HG03469 (cell line): ENCODE measurements around the gene KIFBP.
"Not testable (repeated sequence)": the region's sequence is repeated elsewhere in the genome, so short reads cannot be mapped to it uniquely, and the experiment has no call there.

ENCODE experiments used
- ATAC-seq: cut with Tn5 transposase; IDR thresholded peaks from one replicate; pipeline ENCODE4 v1.9.1; 2021; ENCODE audit warnings: mild to moderate bottlenecking, moderate library complexity, moderate number of reproducible peaks; ENCODE audit not compliant: unreplicated experiment

Gene KIFBP, protein sequence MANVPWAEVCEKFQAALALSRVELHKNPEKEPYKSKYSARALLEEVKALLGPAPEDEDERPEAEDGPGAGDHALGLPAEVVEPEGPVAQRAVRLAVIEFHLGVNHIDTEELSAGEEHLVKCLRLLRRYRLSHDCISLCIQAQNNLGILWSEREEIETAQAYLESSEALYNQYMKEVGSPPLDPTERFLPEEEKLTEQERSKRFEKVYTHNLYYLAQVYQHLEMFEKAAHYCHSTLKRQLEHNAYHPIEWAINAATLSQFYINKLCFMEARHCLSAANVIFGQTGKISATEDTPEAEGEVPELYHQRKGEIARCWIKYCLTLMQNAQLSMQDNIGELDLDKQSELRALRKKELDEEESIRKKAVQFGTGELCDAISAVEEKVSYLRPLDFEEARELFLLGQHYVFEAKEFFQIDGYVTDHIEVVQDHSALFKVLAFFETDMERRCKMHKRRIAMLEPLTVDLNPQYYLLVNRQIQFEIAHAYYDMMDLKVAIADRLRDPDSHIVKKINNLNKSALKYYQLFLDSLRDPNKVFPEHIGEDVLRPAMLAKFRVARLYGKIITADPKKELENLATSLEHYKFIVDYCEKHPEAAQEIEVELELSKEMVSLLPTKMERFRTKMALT

DNA sequence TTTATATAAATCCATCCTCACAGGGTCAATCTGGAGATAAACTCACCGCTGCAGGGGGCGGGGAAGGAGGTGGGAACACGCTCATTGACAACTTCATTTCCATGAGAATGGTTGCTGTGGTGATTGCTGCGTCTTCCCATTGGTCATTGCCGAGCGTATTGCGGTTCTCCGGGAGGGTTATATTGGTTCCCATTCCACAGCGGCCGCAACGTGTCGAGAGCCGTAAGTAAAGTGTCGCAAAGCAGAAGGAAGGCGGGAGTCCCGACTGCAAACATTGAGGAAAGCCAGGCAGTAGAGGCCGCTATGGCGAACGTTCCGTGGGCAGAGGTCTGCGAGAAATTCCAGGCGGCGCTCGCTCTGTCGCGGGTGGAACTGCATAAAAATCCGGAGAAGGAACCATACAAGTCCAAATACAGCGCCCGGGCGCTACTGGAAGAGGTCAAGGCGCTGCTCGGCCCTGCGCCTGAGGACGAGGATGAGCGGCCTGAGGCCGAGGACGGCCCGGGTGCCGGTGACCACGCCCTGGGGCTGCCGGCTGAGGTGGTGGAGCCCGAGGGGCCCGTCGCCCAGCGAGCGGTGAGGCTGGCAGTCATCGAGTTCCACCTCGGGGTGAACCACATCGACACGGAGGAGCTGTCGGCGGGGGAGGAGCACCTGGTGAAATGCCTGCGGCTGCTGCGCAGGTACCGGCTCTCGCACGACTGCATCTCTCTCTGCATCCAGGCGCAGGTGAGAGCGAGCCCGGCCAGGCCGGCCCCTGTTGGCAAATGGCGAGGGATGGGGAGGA is at the start of gene KIFBP:
Gene KIFBP, plus strand, starts transcription at position 274 of the 787 bp plus-strand sequence. Its CDS starts 30 bp downstream, at position 304.
- ATAC-seq: peak; percentile 52

DNA sequence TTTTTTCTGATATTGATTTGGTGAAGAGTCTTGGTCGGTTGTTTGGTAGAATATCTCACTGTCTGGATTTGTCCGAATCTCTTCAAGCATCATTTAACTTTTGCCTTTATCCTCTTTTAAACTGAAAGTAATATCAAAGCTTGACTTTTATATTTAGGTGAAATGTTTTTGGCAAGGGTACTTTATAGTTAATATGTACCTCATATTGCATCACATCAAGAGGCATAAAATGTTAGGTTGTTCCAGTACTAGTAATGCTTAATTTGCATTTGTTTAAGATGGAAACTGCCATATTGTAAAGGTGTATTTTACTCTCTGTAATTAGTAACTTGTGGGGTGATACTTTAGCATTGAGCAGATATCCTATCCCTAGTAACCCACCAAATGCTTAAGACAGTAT is 49.7 kb upstream of the KIFBP start:
- ATAC-seq: no peak

DNA sequence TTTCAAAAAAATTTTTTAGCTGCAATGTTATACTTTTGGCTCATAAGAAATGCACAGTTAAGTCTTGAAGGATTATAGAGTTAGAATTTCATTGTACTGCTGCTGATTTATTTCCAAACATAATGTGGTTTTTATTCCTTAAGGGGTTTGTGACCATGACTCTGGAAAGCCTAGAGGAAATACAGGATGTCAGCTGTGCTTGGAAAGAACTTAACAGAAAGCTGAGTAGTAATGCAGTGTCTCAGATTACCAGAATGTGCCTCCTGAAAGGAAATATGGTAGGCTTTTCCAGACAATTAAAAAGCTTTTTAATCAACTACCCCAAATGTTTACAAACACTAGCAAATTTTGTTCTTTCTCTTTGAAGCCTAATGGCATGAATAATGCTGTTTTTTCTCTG is 47.7 kb upstream of the KIFBP start:
- ATAC-seq: not testable (repeated sequence)

DNA sequence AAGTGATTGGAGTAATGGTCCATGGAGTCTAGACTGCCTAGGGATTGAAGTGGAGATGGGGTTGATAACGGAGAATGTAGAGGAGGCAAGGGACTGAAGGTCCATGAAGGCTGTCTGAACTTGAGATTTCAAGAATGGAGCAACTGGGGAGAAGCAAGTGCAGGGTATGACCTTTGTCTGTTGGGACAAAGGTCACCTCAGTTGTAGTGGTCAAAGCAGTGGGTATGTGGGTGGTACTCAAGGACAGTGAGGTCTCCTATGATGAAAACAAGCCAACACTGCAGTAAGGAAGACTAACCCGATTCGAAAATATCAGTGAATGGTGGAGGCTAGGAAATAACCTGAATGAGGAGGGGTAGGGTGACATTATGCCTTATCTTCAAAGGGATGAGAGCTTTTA is 38.0 kb upstream of the KIFBP start:
- no peak for ATAC-seq

DNA sequence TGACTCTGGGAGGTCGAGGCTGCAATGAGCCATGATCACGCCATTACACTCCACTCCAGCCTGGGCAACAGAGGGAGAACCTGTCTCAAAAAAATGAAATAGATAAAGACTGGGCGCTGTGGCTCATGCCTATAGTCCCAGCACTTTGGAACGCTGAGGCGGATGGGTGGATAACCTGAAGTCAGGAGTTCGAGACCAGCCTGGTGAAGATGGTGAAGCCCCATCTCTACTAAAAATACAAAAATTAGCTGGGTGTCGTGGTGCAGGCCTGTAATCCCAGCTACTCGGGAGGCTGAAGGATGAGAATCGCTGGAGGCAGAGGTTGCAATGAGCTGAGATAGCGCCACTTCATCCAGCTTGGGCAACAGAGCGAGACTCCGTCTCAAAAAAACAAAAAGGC is 33.7 kb upstream of the KIFBP start:
- ATAC-seq: no peak

DNA sequence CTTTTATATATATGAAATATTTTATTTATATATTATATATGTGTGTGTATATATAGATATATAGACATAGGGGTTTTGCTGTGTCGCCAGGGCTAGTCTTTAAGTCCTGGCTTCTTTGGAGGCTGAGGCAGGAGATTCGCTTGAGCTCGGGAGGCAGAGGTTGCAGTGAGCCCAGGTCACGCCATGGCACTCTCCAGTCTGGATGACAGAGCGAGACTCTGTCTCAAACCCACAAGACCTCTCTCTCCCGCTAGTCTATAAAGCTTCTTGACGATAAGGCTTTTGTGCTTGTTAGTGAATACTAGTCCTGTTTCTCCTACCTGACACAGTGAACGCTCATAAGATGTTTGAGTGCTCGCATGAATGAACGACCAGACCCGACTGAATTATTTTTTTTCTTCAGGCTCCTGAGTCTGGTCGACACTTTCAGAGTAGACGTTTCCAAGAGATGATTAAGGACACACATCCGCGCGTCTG is 33.2 kb upstream of the KIFBP start:
- peak; percentile 18 for ATAC-seq

DNA sequence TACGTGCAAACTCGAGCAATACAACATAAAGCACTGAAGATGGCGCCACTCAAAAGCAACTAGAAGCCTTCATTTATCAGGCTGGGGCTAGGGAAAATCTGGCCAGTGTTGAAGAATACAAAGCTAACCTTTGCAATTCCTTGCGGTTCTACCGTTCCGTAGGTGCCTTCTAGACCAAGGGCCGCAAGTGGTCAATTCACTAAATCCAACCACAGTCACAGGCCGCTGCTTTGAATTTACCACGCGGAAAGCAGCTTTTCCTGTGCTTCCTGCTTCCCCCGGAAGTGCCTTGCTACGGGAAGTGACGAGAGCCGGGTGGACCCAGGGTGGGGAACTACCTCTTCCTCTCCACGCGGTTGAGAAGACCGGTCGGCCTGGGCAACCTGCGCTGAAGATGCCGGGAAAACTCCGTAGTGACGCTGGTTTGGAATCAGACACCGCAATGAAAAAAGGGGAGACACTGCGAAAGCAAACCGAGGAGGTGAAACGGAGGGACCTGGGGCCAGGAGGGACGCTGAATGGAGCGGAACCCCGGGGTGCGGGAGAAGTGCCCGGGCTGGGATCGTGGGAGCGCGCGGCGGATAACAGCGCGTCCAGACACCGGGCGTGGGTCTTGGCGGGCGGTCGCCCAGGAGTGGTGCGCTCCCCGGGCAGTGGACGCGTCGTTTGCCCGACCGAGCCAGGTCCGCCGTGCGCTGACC is 32.6 kb upstream of the KIFBP start, which contains the start of gene DDX21:
Gene DDX21, plus strand, starts transcription at position 339 of the 701 bp plus-strand sequence. Its CDS starts 56 bp downstream, at position 395.
- ATAC-seq: peak; percentile 55

DNA sequence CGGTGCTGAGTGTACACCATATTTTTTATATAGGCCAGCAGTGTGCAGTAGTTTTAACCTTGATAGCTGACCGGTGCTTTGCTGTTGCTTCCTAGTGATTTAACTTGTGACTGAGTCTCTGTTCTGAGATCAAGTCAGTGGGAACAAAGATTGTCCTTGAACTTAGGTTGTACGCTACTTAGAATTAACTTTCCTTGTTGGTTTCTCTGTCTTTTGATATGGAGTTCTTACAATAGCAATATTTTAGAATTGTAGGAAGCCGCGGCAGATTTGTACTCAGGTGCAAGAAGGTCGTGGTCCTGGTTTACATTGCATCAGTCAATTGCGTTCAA is 31.4 kb upstream of the KIFBP start:
- ATAC-seq: no peak

DNA sequence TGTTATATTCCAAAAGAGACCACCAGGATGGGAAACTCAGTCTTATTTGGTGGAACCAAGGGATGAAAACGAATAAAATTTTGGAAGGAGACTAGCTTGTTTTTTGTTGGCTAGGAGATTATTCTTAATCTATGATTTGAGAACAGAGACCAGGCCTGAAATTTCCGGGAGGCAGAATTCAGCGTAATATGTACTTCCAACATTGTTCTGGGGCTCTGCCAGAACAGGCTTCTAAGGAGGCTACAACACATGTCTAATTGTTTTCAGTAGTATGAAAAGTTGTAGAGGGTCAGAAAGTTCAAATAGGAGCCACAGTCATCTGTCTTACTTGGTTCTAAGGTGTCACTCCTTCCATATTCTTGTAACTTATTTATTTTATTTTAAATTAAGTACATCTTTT is 30.9 kb upstream of the KIFBP start:
- no peak for ATAC-seq

DNA sequence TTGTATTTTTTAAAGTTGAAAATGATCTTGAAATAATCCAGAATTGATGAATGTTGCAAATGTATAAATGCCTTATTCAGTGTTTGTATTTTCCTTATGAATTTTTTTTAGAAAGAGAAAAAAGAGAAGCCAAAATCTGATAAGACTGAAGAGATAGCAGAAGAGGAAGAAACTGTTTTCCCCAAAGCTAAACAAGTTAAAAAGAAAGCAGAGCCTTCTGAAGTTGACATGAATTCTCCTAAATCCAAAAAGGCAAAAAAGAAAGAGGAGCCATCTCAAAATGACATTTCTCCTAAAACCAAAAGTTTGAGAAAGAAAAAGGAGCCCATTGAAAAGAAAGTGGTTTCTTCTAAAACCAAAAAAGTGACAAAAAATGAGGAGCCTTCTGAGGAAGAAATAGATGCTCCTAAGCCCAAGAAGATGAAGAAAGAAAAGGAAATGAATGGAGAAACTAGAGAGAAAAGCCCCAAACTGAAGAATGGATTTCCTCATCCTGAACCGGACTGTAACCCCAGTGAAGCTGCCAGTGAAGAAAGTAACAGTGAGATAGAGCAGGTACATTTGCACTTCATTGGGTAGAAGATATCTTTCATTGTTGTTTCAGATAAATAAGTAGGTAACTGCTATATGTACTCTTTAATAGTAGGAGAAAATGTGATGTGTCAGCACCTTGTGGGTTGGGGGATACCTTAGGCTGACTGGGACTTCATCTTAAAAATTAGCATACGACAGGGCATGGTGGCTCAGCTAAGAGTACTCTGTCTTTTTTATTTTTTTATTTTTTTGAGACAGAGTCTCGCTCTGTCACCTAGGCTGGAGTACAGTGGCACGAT is 28.7 kb upstream of the KIFBP start:
- ATAC-seq: no peak

DNA sequence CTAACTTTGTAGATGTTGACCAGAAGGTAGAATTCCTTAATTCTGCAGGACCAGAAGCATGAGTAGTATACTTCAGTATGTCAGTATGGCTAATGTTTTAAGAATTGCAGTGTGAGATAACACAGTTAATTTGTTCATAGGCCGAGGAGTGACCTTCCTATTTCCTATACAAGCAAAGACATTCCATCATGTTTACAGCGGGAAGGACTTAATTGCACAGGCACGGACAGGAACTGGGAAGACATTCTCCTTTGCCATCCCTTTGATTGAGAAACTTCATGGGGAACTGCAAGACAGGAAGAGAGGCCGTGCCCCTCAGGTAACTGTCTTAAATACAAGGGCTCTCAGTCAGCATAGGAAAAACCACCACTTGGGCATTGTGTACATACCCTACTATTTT is 25.5 kb upstream of the KIFBP start:
- no peak for ATAC-seq

DNA sequence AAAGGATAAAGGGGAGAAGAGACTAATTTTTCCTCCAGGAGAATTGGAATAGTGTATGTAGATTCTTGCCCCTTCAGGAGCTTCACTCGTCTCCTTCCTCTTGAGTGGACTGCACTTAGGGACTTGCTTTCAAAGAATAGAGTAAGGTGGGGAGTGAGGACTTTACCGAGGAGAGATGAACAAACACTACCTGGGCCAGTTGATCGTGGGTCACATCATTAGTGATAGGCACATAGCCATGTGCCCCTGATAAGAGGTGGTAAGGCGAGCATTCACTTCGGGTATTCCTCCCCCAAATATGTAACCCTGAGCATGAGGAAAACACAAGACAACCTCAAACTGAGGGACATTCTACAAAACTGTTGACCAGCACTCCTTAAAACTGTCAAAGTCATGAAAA is 14.6 kb upstream of the KIFBP start:
- ATAC-seq: no peak

DNA sequence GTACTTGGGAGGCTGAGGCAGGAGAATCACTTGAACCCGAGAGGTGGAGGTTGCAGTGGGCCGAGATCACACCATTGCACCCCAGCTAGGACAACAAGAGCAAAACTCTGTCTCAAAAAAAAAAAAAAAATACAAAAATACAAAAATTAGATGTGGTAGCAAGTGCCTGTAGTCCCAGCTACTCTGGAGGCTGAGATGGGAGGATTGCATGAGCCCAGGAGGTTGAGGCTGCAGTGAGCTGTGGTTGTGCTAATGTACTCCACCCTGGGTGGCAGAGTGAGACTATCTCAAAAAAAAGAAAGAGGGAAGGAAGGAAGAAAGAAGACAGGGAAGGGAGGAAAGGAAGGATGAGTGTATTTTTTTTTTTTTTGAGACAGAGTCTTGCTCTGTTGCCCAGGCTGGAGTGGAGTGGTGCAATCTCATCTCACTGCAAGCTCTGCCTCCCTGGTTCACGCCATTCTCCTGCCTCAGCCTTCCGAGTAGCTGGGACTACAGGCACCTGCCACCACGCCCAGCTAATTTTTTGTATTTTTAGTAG is 12.6 kb upstream of the KIFBP start:
- ATAC-seq: not testable (repeated sequence)

DNA sequence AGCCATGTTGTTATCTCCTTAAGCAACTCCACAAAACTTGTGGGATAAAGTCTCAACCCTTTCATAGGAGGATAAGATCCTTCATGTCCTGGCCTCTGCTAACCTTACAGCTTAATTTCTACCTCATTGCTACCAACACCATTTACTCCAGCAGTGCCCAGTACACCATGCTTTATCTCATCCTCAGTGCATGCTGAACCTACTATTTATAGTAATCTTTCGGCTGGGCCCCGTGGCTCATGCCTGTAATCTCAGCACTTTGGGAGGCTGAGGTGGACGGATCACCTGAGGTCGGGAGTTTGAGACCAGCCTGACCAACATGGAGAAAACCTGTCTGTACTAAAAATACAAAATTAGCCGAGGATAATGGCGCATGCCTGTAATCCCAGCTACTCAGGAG is 8.9 kb upstream of the KIFBP start:
- not testable (repeated sequence) for ATAC-seq

DNA sequence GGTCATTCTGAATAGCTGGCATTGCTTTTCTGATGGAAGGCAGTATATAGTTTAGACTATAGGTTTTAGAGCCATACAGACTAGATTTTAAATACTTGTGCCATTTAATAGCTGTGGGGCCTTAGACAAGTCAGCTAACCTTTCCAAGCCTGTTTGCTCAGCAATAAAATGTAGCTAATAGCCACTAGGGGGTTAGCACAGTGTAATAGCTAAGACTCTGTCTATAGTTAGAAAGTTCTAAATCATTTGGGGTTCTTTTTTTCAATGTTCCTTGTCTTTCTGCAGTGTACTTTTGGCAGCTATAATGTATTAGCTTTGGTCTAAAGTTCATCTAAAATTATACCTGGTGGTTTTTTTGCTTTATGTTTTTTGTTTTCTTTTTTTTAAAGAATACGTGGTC is 7.5 kb upstream of the KIFBP start:
- ATAC-seq: no peak

DNA sequence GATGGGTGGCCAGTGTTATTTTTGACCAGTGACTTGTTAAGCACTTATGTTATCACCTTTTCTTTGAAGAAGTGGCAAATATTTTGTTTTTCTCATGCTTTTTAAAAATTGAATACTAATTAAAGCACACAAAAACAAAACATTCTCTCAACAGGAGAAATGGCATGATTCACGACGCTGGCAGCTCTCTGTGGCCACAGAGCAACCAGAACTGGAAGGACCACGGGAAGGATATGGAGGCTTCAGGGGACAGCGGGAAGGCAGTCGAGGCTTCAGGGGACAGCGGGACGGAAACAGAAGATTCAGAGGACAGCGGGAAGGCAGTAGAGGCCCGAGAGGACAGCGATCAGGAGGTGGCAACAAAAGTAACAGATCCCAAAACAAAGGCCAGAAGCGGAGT is 6.2 kb upstream of the KIFBP start:
- ATAC-seq: no peak

DNA sequence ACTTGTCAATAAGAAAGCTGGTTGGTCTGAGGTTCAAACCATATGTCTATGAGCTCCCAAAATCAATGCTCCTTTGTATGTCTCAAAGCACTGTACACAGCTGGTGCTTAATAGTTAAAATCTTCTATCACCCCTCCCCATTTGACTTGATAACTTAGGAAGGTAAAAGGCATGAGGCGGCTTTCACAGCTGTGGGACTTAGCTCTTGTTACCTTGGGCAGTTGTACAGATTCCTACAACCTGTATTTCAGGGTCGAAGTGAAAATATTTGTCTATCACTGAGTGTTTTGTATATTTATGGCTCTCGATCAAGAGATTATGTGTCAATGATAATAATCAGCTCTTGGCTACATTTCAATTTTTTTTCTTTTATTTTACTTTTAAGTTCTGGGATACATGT is 992 bp upstream of the KIFBP start:
- ATAC-seq: no peak

DNA sequence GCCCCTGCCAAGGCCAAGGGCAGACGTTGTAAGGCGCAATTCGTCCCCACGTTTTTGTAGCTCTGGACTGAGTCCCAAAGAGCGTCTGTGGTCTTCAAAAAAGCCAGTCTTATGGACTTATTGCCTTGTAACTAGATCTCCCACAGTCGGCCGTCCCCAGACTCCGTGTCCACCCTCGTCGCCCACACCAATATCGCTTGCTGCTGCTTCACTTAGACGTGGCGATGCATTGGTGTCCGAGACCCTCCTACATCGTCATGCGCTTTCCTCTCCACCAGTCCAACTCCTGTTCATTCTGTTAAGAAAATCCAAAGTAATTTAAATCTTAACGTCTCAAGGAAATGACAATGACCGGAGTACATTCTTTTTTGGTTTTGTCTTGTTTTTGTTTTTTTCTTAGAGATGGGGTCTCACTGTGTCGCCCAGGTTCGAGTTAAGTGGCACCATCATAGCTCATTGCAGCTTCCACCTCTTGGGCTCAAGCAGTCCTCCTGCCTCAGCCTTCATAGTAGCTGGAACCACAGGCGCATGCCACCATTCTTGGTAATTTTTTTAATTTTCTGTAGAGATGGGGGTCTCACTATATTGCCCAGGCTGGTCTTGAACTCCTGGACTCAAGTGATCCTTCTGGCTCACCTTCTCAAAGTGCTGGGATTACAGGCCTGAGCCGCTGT is 851 bp downstream of the KIFBP start:
- no peak for ATAC-seq
